Skeletal muscle satellite cell (primary cell): ENCODE measurements around the gene EPS15.

Experiments
- H3K27me3 ChIP-seq: 2 replicates; pipeline ENCODE4 v1.7.0; 2013; ENCODE audit warnings: low read length; ENCODE audit not compliant: control insufficient read depth, insufficient read depth
- H3K36me3 ChIP-seq: 2 replicates; pipeline ENCODE4 v1.7.0; 2013; ENCODE audit warnings: mild to moderate bottlenecking, control low read depth, low read length; ENCODE audit not compliant: insufficient read depth
- H3K4me1 ChIP-seq: 2 replicates; pipeline ENCODE4 v1.7.0; 2013; ENCODE audit warnings: low read length; ENCODE audit not compliant: control insufficient read depth, insufficient read depth
- H3K4me2 ChIP-seq: 2 replicates; pipeline ENCODE4 v1.7.0; 2013; ENCODE audit warnings: mild to moderate bottlenecking, low read length
- H3K4me3 ChIP-seq: 2 replicates; pipeline ENCODE4 v1.7.0; 2013; ENCODE audit warnings: low read length
- H3K9ac ChIP-seq: 2 replicates; pipeline ENCODE4 v1.7.0; 2013; ENCODE audit warnings: mild to moderate bottlenecking, low read depth, low read length, moderate library complexity
- H3K9me3 ChIP-seq: replicated peaks from 2 replicates; pipeline ENCODE4 v1.7.0; 2013; ENCODE audit warnings: mild to moderate bottlenecking, control low read depth, low read length

Gene EPS15

DNA sequence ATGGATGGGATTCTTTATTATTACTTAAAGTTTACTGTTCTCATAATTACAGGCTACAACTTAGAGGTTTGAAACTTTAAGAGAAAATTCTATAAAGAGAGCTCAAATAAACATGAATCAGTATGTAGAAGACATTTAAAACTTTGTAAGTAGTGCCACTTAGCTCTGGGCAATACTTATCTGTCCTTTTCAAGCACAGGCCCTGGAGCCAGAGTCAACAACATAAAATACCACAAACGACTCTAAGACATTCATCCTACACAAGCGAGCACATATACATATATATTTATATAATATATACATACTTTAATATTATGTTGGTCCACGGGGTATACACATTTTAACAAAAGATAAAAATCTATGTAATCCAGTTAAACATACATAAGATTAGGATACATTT lies 164.7 kb downstream of the EPS15 start:
- no peak overlapping the region for H3K9ac ChIP-seq
- H3K4me3 ChIP-seq, result no peak overlapping the region
- H3K9me3 ChIP-seq, result no peaks in the 10 kb centered on the region
- no peaks in the 10 kb centered on the region for H3K27me3 ChIP-seq
- no peak overlapping the region for H3K4me2 ChIP-seq
- peaks cover 14% of the 10 kb centered on the region for H3K36me3 ChIP-seq
- no peaks in the 10 kb centered on the region for H3K4me1 ChIP-seq

GRCh38 chr1:51351907-51352306 lies 167.2 kb downstream of the EPS15 start:
- Histone ChIP-seq H3K9me3 (no peaks in the 10 kb centered on the region), H3K36me3 (peaks cover 14% of the 10 kb centered on the region), H3K4me1 (no peaks in the 10 kb centered on the region), H3K4me2 (no peak overlapping the region), H3K27me3 (peaks cover 1% of the 10 kb centered on the region), H3K4me3 (no peak overlapping the region), H3K9ac (no peak overlapping the region)

GRCh38 chr1:51349862-51350261 lies 169.2 kb downstream of the EPS15 start:
- Histone ChIP-seq H3K36me3 (peaks cover 2% of the 10 kb centered on the region), H3K27me3 (peaks cover 22% of the 10 kb centered on the region), H3K4me1 (no peaks in the 10 kb centered on the region)

DNA sequence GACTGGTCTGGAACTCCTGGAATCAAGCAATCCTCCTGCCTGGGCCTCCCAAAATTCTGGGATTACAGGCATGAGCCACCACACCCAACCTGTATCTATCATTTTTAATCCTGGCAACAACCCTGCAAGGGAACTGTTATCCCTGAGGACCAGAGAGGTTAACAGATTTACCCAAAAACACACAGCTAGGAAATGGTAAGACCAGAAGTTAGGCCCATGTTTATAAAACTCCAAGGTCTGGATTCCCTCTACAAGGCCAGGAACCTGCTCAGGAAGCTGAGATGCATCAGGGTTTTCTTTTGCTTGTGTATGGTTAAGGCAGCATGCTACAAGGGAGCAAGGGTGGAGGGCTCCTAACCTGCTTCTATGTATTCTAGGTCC lies 170.9 kb downstream of the EPS15 start:
- Histone ChIP-seq H3K4me2 (no peak overlapping the region), H3K4me3 (no peak overlapping the region), H3K4me1 (no peaks in the 10 kb centered on the region), H3K27me3 (peaks cover 39% of the 10 kb centered on the region), H3K9ac (no peak overlapping the region), H3K36me3 (no peaks in the 10 kb centered on the region), H3K9me3 (no peaks in the 10 kb centered on the region)

More at GRCh38 chr1:51349862-51350261, 169.2 kb downstream of the EPS15 start:
- Histone ChIP-seq H3K4me3 (no peak overlapping the region), H3K9ac (no peak overlapping the region), H3K4me2 (no peak overlapping the region), H3K9me3 (no peaks in the 10 kb centered on the region)

- Histone ChIP-seq H3K4me2 (no peak overlapping the region), H3K4me3 (no peak overlapping the region), H3K9me3 (no peaks in the 10 kb centered on the region), H3K4me1 (no peaks in the 10 kb centered on the region), H3K9ac (no peak overlapping the region), H3K27me3 (peaks cover 44% of the 10 kb centered on the region), H3K36me3 (no peaks in the 10 kb centered on the region)
Measured at GRCh38 chr1:51347398-51348146, 171.5 kb downstream of the EPS15 start.

DNA sequence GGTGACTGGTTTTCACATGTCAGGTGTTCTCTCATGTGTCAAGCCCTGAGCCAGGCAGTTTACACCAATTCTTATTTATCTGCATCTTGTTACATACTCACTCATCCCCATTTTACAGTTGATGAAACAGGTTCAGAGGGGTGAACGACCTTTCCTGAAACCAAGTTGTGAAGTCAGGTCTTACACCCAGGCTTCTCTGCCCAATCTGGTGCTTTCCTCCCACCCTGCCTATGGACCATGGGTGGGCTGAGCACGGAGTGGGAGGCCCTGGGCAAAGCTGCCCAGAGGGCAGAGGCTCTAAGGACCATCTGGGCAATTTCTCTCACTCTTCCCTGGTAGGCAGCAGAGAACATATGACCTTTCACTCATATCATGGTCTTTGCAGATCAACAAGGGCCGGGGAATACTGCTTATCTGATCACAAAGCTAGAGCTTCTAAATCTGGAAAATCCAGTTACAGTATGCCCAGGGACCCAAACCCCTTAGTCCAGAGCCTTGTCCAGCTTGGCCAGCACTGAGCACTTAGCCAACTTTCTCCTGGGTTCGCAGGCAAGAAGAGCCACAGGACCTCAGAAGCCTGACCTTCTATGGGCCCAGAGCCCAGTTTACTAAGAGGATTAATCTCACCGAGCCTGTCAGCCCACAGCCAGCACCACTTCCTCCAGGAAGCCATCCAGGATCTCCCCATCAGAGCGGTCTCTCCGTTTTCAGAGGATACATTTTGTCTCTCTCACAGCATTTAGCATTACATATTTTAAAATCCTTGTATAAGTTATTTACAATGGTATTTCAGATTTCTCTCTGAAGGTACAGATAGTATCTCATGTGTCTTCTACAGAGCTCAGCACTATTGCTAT lies 172.8 kb downstream of the EPS15 start:
- no peaks in the 10 kb centered on the region for H3K36me3 ChIP-seq
- H3K27me3 ChIP-seq, result peaks cover 44% of the 10 kb centered on the region
- no peak overlapping the region for H3K4me3 ChIP-seq
- H3K4me2 ChIP-seq, result no peak overlapping the region
- no peak overlapping the region for H3K9ac ChIP-seq
- no peaks in the 10 kb centered on the region for H3K9me3 ChIP-seq
- no peaks in the 10 kb centered on the region for H3K4me1 ChIP-seq

- peak overlapping the region; percentile 60 for H3K4me2 ChIP-seq
- H3K9me3 ChIP-seq, result no peaks in the 10 kb centered on the region
- H3K9ac ChIP-seq, result no peak overlapping the region
- H3K4me1 ChIP-seq, result no peaks in the 10 kb centered on the region
- H3K4me3 ChIP-seq, result no peak overlapping the region
- no peaks in the 10 kb centered on the region for H3K36me3 ChIP-seq
- peaks cover 44% of the 10 kb centered on the region for H3K27me3 ChIP-seq
Measured at GRCh38 chr1:51345300-51345687, 173.8 kb downstream of the EPS15 start.

- H3K36me3 ChIP-seq, result no peaks in the 10 kb centered on the region
- peaks cover 44% of the 10 kb centered on the region for H3K27me3 ChIP-seq
- no peak overlapping the region for H3K4me3 ChIP-seq
- H3K4me1 ChIP-seq, result no peaks in the 10 kb centered on the region
- H3K9me3 ChIP-seq, result no peaks in the 10 kb centered on the region
- H3K4me2 ChIP-seq, result peak overlapping the region; percentile 60
- no peak overlapping the region for H3K9ac ChIP-seq
Measured at GRCh38 chr1:51344602-51345299, 174.3 kb downstream of the EPS15 start.

GRCh38 chr1:51344276-51344601 lies 174.8 kb downstream of the EPS15 start:
- Histone ChIP-seq H3K9me3 (no peaks in the 10 kb centered on the region), H3K4me3 (no peak overlapping the region), H3K4me1 (no peaks in the 10 kb centered on the region), H3K27me3 (peaks cover 44% of the 10 kb centered on the region), H3K9ac (no peak overlapping the region), H3K4me2 (no peak overlapping the region), H3K36me3 (no peaks in the 10 kb centered on the region)

DNA sequence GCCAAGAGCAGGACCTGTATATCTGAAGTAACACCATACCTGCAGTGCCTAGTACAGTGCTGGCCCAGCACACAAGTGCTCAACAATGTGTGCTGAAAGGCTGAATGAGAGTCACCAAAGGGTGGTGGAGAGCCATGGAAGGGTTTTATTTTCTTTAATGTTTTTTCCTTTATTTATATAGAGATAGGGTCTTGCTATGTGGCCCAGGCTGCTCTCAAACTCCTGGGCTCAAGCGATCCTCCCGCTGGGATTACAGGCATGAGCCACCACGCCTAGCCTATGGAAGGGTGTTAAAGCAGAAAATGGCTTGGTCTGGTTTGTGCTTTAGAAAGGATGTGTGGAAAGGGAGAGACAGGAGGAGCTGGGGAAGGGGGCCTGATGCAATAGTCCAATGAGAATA lies 175.4 kb downstream of the EPS15 start:
- Histone ChIP-seq H3K4me3 (no peak overlapping the region), H3K36me3 (no peaks in the 10 kb centered on the region), H3K9ac (no peak overlapping the region), H3K27me3 (peaks cover 44% of the 10 kb centered on the region), H3K4me1 (no peaks in the 10 kb centered on the region), H3K9me3 (no peaks in the 10 kb centered on the region), H3K4me2 (no peak overlapping the region)

GRCh38 chr1:51342591-51343206 lies 176.4 kb downstream of the EPS15 start:
- Histone ChIP-seq H3K4me3 (no peak overlapping the region), H3K9me3 (no peaks in the 10 kb centered on the region), H3K27me3 (peaks cover 44% of the 10 kb centered on the region), H3K4me1 (no peaks in the 10 kb centered on the region), H3K36me3 (no peaks in the 10 kb centered on the region), H3K4me2 (no peak overlapping the region), H3K9ac (no peak overlapping the region)
